Lower leg skin (tissue), 4 donors: ENCODE measurements around the gene NSUN2. TPM values are rescaled to one million over a fixed set of nuclear protein-coding genes. Genes with fewer than 3 reads are reported as not detected.

Source experiments
- DNase-seq, 2 donors: peaks; one replicate each; pipeline ENCODE4 v3.0.0-alpha.2; 2019; ENCODE audit warnings: low spot score in 2 of 2
- H3K4me3 ChIP-seq: fragments of 200-600 bp; sonication (generic); 2 replicates; pipeline ENCODE4 v1.5.1; 2017; ENCODE audit warnings: mild to moderate bottlenecking, low read depth; ENCODE audit not compliant: poor library complexity, severe bottlenecking
- CTCF ChIP-seq, 3 donors: fragments of 450-650 bp; IDR thresholded peaks; one replicate each; pipeline ENCODE4 v1.5.1; 2016; ENCODE audit warnings: antibody characterized with exemption in 3 of 3, mild to moderate bottlenecking in 3 of 3, moderate library complexity in 2 of 3
- POLR2A ChIP-seq, 2 donors: fragments of 450-650 bp; IDR thresholded peaks; one replicate each; pipeline ENCODE4 v1.6.1; 2016 to 2017; ENCODE audit warnings: antibody characterized with exemption in 2 of 2, mild to moderate bottlenecking in 1 of 2, moderate library complexity in 1 of 2
- WGBS, 2 donors: methylation state at CpG; one replicate each; pipeline ENCODE4 v1.1.5; 2018; 5-methylcytosine and 5-hydroxymethylcytosine counted together
- intact Hi-C: fragments of 100-400 bp; cut with DNase I; formaldehyde crosslinking; loops from one replicate; pipeline ENCODE4 v1.15.0; 2023; ENCODE audit warnings: low total_unique reads
- total RNA-seq, 4 donors: library from RNA; depleted of rRNA; stranded (reverse); fragments of >200 nt; gene quantifications; one replicate each; pipeline ENCODE4 v1.1.0, GENCODE V29; 2016

The NSUN2 gene
- total RNA-seq, 4 donors from 2014 or later: 43.0 to 54.0 (median 47.9) TPM

GRCh38 chr5:6590581-6590980, 42.3 kb downstream of the NSUN2 start:
- TF ChIP-seq CTCF (IDR thresholded peaks at IDR 0.05) (no peak), POLR2A (IDR thresholded peaks at IDR 0.05) (no peak)

GRCh38 chr5:6587171-6587570, 45.7 kb downstream of the NSUN2 start:
- DNase-seq: peak in 1 of 2 donors; percentile 79
- TF ChIP-seq CTCF (IDR thresholded peaks at IDR 0.05) (no peak), POLR2A (IDR thresholded peaks at IDR 0.05) (no peak)
- intact Hi-C loops: no loop called here
- WGBS, 2 donors: 88 to 89% methylated on average over 9 of the region's 9 CpGs
- H3K4me3 ChIP-seq: no peak overlapping the region

More at GRCh38 chr5:6590581-6590980, 42.3 kb downstream of the NSUN2 start:
- intact Hi-C loops: no loop called here
- WGBS, 2 donors: 72 to 79% methylated on average over 2 of the region's 2 CpGs
- DNase-seq: no peak
- no peak overlapping the region for H3K4me3 ChIP-seq

GRCh38 chr5:6586647-6587042, 46.2 kb downstream of the NSUN2 start:
- TF ChIP-seq CTCF (IDR thresholded peaks at IDR 0.05) (no peak), POLR2A (IDR thresholded peaks at IDR 0.05) (no peak)
- DNase-seq: peak in 1 of 2 donors; percentile 57
- intact Hi-C loops: no loop called here
- WGBS, 2 donors: 87 to 91% methylated on average over 5 of the region's 5 CpGs
- no peak overlapping the region for H3K4me3 ChIP-seq

- intact Hi-C loops: no loop called here
- peak in 1 of 2 donors; percentile 77 for DNase-seq
- H3K4me3 ChIP-seq: no peak overlapping the region
- 76 to 80% methylated on average over 15 of the region's 15 CpGs for WGBS, 2 donors
- TF ChIP-seq CTCF (IDR thresholded peaks at IDR 0.05): no peak
- no peak for TF ChIP-seq POLR2A (IDR thresholded peaks at IDR 0.05)
Observed at GRCh38 chr5:6585939-6586646, 46.8 kb downstream of the NSUN2 start.

DNA sequence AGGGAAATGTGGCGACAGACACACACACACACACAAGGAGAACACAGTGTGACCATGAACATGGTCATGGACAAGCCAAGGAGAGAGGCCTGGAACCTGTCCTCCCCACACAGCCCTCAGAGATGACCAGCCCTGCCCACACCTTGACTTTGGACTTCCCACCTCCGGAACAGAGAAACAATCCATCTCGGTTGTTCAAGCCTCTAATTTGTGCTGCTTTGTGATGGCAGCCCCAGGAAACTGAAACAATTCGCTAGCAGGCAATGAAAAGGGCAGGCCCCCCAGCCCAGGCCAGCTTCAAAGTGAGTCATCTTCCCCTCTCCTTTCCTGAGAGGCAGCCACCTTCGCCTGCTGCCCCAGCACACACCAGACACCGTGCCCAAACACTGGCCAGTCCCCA, 47.7 kb downstream of the NSUN2 start:
- TF ChIP-seq CTCF (IDR thresholded peaks at IDR 0.05): no peak
- TF ChIP-seq POLR2A (IDR thresholded peaks at IDR 0.05): no peak
- intact Hi-C loops: no loop called here
- no peak for DNase-seq
- H3K4me3 ChIP-seq: no peak overlapping the region
- WGBS, 2 donors: 65 to 83% methylated on average over 4 to 6 of the region's 6 CpGs

GRCh38 chr5:6584727-6585126, 48.1 kb downstream of the NSUN2 start:
- intact Hi-C loops: no loop called here
- TF ChIP-seq CTCF (IDR thresholded peaks at IDR 0.05): no peak
- TF ChIP-seq POLR2A (IDR thresholded peaks at IDR 0.05): no peak
- WGBS, 2 donors: 81 to 82% methylated on average over 8 of the region's 8 CpGs
- no peak for DNase-seq
- no peak overlapping the region for H3K4me3 ChIP-seq
